Measurements from ENCODE around the gene DOCK7.

DNA sequence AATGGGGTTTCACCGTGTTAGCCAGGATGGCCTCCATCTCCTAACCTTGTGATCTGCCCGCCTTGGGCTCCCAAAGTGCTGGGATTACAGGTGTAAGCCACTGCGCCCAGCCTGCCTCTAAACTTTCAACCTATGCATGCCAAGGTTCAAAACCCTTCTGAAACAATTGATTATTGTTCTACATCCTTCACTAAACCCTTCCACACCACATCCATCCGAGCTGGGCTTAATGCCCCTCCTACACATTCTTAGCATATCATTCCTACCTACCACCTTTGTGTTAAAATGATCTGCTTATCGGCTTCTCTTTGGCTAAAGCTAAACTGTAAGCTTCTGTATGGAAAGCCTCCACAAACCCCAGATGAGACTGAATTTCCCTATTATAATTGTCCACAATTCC is 40.8 kb upstream of the DOCK7 start:
- TF ChIP-seq, protein P1, sequence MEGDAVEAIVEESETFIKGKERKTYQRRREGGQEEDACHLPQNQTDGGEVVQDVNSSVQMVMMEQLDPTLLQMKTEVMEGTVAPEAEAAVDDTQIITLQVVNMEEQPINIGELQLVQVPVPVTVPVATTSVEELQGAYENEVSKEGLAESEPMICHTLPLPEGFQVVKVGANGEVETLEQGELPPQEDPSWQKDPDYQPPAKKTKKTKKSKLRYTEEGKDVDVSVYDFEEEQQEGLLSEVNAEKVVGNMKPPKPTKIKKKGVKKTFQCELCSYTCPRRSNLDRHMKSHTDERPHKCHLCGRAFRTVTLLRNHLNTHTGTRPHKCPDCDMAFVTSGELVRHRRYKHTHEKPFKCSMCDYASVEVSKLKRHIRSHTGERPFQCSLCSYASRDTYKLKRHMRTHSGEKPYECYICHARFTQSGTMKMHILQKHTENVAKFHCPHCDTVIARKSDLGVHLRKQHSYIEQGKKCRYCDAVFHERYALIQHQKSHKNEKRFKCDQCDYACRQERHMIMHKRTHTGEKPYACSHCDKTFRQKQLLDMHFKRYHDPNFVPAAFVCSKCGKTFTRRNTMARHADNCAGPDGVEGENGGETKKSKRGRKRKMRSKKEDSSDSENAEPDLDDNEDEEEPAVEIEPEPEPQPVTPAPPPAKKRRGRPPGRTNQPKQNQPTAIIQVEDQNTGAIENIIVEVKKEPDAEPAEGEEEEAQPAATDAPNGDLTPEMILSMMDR (conservative IDR thresholded peaks at IDR 0.05; ENCODE audit: low read depth, low read length): no peak
- TF ChIP-seq EZH2 (IDR thresholded peaks at IDR 0.05; ENCODE audit: borderline replicate concordance, low read depth, low read length, poor library complexity, severe bottlenecking): no peak
